RPMI7951 (cell line): Measurements from ENCODE around the gene RUVBL1. TPM values are rescaled to one million over a fixed set of nuclear protein-coding genes. Genes with fewer than 3 reads are reported as not detected.
"Not testable (repeated sequence)": the region's sequence is repeated elsewhere in the genome, so short reads cannot be mapped to it uniquely, and the experiment has no call there.

ENCODE experiments used
- DNase-seq: peaks from one replicate; pipeline ENCODE4 v3.0.0-alpha.2; 2012; ENCODE audit warnings: low read depth
- total RNA-seq: library from RNA; depleted of rRNA; stranded (reverse); fragments of >200 nt; shearing (Covaris generic); gene quantifications from 2 replicates; pipeline ENCODE4 v1.2.3, GENCODE V29; 2014; rRNA removed

RUVBL1 gene
- 115 and 119 TPM in 2 replicates for total RNA-seq

GRCh38 chr3:128123538-128124368 is at the start of gene RUVBL1:
Gene RUVBL1, minus strand, starts transcription at chr3:128123812. Its CDS starts 88 bp downstream, at chr3:128123724.
- peak; percentile 98 for DNase-seq

GRCh38 chr3:128173200-128173599 is 49.6 kb upstream of the RUVBL1 start:
- DNase-seq = no peak

GRCh38 chr3:128170866-128171516 is 47.4 kb upstream of the RUVBL1 start:
- peak; percentile 90 for DNase-seq

GRCh38 chr3:128168836-128169235 is 45.2 kb upstream of the RUVBL1 start:
- no peak for DNase-seq

GRCh38 chr3:128167973-128168674 is 44.5 kb upstream of the RUVBL1 start:
- no peak for DNase-seq

GRCh38 chr3:128167646-128167972 is 44.0 kb upstream of the RUVBL1 start:
- no peak for DNase-seq

GRCh38 chr3:128166971-128167453 is 43.4 kb upstream of the RUVBL1 start:
- no peak for DNase-seq

- DNase-seq = no peak
These were observed 39.8 kb upstream of the RUVBL1 start for GRCh38 chr3:128163432-128163831.

GRCh38 chr3:128160661-128161060 is 37.0 kb upstream of the RUVBL1 start:
- no peak for DNase-seq

- DNase-seq = no peak
These were observed 32.2 kb upstream of the RUVBL1 start for GRCh38 chr3:128155616-128156360.

GRCh38 chr3:128154354-128154753 is 30.7 kb upstream of the RUVBL1 start:
- DNase-seq = not testable (repeated sequence)

GRCh38 chr3:128153156-128154041 is 29.8 kb upstream of the RUVBL1 start, which contains the start of gene EEFSEC:
Gene EEFSEC, plus strand, starts transcription at chr3:128153481. Its CDS starts 27 bp downstream, at chr3:128153508.
- peak; percentile 84 for DNase-seq

GRCh38 chr3:128152419-128153155 is 29.0 kb upstream of the RUVBL1 start:
- DNase-seq = peak; percentile 79

- DNase-seq = no peak
These were observed 28.2 kb upstream of the RUVBL1 start for GRCh38 chr3:128151758-128152274.

- no peak for DNase-seq
These were observed 26.0 kb upstream of the RUVBL1 start for GRCh38 chr3:128149650-128150049.

- DNase-seq = no peak
These were observed 22.6 kb upstream of the RUVBL1 start for GRCh38 chr3:128146201-128146600.

GRCh38 chr3:128145279-128145678 is 21.7 kb upstream of the RUVBL1 start:
- DNase-seq = no peak

GRCh38 chr3:128144512-128145187 is 21.0 kb upstream of the RUVBL1 start:
- no peak for DNase-seq

- DNase-seq = no peak
These were observed 19.9 kb upstream of the RUVBL1 start for GRCh38 chr3:128143496-128143895.
